GM18498 (cell line): ENCODE results near the gene USP24.
"Not testable (repeated sequence)": the region's sequence is repeated elsewhere in the genome, so short reads cannot be mapped to it uniquely, and the experiment has no call there.

Experiments
- ATAC-seq: cut with Tn5 transposase; IDR thresholded peaks from one replicate; pipeline ENCODE4 v1.9.1; 2021; ENCODE audit warnings: mild to moderate bottlenecking, moderate library complexity; ENCODE audit not compliant: unreplicated experiment

The USP24 gene

DNA sequence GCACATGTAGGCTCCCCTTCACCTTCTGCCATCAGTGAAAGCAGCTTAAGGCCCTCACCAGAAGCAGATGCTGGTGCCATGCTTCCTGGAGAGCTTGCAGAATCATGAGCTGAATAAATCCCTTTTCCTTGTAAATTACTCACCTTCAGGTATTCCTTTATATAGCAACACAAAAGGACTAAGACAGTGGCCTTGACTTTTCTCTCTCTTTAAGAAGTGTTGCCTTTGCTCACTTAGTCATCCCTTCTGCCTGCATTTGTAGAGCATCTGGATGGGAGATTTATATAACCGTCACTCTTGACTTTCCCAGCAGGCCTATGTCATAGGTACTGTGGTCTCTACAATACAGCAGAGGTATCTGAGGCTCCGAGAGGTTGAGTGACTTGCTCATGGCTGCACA is 172.2 kb downstream of the USP24 start:
- no peak for ATAC-seq

DNA sequence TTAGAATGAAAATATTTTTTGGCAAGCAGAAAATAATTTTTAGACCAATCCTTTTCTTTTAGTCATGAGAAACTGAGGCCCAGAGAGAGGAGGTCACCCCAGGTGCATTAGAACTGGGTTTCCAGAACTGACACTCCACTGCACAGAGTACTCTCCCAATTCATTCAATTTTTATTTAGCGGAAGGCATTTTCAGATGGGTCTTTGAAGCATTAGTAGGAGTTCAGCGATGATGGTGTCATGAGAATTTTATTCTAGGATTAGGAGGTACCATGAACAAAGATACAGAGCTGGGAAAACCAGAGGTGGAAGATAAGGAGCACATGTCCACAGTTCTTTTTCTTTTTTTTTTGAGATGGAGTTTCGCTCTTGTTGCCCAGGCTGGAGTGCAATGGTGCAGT is 173.6 kb downstream of the USP24 start:
- ATAC-seq: no peak

DNA sequence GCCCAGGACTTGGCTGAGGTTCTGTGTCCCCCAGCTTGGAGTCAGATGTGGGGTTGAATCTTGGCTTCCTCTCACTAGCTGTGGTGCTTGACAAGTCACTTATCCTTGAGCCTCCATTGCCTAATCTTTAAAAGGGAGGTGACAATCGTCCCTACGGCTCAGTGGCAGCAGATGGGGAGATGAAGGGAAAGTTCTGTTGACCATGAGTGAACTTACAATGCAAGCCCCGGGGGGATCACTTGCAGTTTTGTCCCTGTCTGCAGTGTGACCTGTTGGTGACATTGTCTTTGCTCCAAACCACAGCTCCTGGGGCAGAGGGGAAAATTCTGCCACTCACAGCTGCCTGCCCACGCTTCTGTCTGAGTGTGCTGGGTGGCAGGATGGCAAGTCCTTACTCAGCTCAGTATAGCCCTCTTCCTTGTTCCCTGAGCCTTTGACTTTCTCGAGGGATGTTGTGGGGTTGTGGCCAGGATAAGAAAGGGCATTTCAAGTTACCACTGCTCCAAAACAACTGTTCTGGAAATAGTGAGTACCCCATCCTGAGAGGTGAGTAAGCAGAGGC is 174.2 kb downstream of the USP24 start:
- no peak for ATAC-seq

DNA sequence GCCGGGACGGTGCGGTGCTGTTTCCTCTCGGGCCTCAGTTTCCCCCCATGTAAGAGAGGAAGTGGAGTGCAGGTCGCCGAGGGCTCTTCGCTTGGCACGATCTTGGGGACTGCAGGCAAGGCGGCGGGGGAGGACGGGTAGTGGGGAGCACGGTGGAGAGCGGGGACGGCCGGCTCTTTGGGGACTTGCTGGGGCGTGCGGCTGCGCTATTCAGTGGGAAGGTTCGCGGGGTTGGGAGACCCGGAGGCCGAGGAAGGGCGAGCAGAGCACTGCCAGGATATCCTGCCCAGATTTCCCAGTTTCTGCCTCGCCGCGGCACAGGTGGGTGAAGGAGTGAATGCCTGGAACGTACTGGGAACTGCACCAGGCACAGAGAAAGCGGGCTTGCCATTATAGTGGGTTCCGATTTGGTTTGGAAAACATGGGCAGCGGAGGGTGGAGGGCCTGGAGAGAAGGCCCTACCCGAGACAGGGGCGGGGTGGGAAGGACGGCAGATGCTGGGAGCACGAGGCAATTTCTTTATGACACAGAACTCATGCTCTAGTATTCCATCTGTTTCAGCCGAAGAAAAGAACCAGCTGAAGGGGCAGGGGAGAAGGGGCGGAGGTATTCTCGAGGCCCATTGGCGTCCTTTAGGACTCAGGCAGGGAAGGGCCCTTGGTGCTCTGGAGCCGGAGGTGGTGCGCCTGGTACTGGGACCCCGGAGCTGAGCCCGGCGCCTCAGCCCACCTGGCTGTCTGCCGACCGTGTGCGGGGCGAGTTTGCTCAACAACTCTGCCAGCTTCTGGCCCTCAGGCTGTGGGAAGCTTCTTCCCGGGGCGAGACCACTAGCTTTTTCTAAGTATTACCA is 174.9 kb downstream of the USP24 start:
- no peak for ATAC-seq

DNA sequence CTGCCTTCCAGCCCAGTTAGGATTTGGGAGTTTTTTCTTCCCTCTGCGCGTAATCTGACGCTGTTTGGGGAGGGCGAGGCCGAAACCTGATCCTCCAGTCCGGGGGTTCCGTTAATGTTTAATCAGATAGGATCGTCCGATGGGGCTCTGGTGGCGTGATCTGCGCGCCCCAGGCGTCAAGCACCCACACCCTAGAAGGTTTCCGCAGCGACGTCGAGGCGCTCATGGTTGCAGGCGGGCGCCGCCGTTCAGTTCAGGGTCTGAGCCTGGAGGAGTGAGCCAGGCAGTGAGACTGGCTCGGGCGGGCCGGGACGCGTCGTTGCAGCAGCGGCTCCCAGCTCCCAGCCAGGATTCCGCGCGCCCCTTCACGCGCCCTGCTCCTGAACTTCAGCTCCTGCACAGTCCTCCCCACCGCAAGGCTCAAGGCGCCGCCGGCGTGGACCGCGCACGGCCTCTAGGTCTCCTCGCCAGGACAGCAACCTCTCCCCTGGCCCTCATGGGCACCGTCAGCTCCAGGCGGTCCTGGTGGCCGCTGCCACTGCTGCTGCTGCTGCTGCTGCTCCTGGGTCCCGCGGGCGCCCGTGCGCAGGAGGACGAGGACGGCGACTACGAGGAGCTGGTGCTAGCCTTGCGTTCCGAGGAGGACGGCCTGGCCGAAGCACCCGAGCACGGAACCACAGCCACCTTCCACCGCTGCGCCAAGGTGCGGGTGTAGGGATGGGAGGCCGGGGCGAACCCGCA is 175.7 kb downstream of the USP24 start, which contains the start of gene PCSK9:
Gene PCSK9, plus strand, starts transcription at position 207 of the 741 bp plus-strand sequence. Its CDS starts 290 bp downstream, at position 497.
- no peak for ATAC-seq

DNA sequence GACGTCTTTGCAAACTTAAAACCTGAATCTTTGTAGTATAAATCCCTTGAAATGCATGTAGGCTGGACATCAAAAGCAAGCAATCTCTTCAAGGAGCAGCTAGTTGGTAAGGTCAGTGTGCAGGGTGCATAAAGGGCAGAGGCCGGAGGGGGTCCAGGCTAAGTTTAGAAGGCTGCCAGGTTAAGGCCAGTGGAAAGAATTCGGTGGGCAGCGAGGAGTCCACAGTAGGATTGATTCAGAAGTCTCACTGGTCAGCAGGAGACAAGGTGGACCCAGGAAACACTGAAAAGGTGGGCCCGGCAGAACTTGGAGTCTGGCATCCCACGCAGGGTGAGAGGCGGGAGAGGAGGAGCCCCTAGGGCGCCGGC is 176.2 kb downstream of the USP24 start:
- no peak for ATAC-seq

DNA sequence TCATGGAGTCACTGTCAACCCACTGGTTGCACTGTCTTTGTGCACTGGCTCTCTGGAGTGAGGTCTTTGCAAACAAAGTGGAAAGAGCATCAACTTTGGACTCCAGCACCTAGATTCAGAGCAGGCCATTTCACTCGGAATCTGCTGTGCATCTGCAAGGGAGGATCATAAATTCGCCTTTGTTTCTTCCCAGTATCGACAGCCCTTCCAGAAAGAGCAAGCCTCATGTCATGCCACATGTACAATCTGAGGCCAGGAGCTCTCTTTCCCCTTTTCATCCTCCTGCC is 176.7 kb downstream of the USP24 start:
- ATAC-seq: no peak

DNA sequence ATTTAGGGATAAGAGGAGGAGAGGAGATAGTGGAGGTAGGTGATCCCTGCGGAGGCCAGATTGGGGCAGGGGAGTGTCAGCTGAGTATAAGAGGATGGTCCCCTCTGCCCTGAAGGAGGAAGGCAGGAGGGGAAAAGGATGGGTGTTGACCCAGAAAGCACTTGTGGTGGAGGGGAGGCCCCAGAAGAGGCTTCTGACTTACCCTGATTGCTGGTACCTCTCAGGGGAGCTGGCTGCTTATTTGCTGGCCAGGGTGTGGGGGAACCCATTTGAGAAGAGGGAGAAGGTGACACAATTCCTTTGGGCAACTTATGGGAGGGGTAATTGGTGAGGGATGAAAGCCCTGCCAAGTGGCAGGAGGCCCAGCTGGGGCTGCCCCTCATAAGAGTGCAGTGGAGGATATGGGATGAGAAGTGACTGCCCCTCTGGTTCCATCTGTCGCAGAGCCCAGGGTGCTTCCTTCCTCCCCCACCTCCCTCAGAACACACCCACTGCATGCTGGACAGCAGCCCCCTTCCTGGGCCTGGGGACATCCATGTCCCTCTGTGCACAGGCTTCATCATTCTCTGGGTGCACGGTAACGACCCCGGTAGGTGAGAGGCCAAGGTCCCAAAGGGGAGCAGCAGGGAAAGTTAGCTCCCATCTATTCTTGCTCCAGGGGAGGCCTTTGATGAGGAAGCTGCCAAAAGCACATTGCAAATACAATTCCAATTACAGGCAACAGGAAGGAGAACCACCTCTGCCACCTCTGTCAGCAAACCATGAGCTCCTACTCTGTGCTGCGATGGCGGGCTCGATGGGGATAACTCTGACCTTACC is 177.2 kb downstream of the USP24 start:
- ATAC-seq: no peak

DNA sequence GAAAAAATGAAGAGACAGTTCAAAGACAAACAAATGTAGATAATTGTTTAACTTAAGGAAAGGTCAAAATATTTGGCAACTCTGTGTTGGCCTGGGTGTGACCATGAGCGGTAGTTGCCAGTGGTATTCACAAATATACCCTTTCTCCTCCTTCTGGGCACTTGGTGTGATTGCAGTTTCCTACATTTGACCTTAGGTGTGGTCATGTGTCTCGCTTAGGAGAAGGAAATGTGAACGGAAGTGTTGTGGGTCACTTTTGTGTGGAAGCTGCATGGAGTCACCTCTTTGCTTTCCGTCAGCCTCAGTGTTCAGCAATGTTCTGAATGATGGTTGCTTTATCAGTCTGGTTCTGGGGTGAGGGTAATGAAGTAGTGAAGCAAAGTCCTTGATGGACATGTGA is 179.3 kb downstream of the USP24 start:
- no peak for ATAC-seq

DNA sequence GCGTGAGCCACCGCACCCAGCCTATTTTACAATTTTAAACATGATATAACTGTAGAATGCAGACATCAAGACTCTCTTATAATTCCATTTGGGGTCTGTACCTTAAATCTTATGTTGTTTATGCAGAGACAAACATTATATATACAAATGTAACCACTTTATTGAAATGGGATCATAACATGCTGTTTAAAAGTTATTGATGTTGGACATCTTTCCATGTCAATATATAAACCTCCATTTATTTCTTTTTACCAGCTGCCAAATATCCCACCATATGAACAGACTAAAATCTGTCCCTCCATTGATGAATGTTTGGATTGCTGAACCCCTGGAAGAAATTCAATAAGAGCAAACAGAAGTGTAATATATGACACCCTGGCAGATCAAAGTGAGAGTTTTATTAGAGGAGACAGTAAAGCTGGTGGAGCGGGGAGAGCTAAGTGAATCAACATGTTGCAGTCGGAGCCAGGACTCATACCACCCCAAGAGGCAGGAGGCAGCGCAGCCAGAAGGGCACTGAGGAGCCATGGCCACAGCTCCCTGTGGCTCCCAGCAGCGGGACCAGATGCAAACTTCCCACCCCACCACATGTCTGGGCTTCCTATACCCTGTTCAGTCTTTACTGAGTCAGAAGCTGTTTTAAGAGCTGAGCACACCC is 180.6 kb downstream of the USP24 start:
- ATAC-seq: no peak

DNA sequence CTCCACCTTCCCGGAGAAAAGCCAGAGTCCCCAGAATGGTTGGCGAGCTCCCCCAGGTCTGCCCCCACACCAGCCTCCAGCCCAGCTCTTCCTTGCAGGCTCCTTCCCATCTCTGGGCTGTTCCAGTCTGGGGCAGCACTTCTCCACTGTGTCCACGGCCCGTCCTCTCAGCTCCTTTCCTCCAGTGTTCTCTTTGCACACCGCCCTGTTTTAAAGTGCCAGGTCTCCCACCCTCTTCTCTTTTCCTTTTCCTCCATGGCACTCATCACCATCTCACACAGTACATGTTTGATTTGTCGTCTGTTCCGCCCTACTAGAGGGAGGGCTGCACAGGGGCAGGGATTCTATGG is 181.9 kb downstream of the USP24 start:
- ATAC-seq: no peak

DNA sequence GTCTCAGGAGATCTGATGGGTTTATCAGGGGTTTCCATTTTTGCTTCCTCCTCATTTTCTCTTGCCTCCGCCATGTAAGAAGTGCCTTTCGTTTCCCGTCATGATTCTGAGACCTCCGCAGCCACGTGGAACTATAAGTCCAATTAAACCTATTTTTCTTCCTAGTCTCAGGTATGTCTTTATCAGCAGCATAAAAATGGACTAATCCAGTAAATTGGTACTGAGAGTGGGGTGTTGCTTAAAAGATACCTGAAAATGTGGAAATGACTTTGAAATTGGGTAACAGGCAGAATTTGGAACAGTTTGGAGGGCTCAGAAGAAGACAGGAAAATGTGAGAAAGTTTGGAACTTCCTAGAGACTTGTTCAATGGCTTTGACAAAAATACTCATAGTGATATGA is 184.1 kb downstream of the USP24 start:
- not testable (repeated sequence) for ATAC-seq

DNA sequence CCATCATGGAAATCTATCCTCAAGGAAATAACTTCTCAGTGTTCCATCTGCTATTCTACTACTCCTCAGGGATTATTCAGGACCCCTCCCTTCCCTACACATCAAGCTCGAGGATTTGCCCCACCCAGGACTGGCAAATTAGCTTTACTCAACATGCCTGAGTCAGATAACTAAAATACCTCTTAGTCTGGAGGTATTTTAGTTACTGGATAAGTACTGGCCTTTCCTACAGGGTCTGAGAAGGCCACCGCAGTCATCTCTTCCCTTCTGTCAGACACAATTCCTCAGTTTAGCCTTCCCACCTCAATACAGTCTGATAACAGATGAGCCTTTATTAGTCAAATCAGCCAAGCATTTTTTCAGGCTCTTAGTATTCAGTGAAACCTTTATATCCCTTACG is 188.5 kb downstream of the USP24 start:
- ATAC-seq: not testable (repeated sequence)

DNA sequence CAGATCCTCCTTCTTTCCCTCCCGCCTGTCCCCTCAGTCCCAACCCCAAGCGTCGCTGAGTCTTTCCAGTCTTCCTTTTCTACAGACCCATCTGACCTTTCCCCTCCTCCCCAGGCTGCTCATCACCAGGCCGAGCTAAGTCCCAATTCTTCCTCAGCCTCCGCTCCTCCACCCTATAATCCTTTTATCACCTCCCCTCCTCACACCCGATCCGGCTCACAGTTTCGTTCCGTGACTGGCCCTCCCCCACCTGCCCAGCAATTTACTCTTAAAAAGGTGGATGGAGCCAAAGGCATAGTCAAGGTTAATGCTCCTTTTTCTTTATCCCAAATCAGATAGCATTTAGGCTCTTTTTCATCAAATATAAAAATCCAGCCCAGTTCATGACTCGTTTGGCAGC is 191.0 kb downstream of the USP24 start:
- ATAC-seq: not testable (repeated sequence)

DNA sequence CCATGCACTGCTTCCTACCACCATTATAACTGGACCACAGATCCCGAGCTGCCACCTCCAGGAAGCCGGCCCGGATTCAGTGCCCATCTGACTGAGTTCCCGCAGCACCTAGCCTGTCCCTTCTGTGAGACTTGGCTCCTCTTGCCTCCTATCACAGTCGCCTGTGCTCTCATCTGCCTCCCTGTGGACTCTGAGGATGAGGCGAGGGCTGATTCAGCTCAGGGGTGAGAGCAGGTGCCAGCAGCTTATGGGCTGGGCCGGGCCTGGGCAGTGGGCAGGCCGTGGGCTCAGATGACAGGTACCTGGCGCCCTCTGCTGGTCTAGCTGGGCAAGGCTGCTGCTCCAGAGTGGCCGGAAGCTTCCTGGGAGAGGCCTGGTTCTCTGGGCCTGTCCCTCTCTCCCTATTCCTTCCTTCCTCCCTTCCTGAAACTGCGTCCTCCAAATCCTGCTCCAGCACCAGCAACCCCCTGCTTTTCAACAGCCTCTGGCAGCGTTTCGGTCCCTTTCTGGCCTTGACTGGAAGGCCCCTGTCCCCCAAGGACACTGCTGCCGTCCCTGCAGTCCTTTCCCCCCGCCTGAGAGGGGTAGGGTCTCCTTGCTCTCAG is 193.1 kb downstream of the USP24 start:
- peak; percentile 81 for ATAC-seq

DNA sequence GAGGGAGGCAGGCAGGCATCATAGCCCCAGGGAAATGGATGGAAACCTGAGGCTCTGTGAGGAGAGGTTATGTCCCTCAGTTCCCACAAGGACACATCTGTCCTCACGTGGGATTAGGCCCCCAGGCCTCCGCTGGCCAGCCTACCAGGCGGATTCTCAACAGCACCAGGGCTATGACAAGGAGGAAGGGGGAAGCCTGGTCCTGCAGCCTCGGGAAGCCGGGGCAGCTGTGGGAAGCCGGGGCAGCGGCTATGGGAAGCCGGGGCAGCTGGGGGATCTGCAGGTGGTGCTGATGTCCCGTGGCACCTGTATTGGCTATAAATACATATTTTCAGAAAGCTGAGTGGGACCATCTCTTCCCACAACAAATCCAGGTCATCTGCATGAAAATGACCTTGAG is 196.8 kb downstream of the USP24 start:
- ATAC-seq: no peak
